Measurements from ENCODE around the gene C1GALT1.

The C1GALT1 gene

GRCh38 chr7:7290429-7291122 is 108.2 kb downstream of the C1GALT1 start:
- no peak for DNase-seq

- DNase-seq, result no peak
These were observed 109.7 kb downstream of the C1GALT1 start for GRCh38 chr7:7292085-7292484.

- DNase-seq, result no peak
These were observed 110.3 kb downstream of the C1GALT1 start for GRCh38 chr7:7292608-7293007.

- DNase-seq, result no peak
These were observed 110.7 kb downstream of the C1GALT1 start for GRCh38 chr7:7293092-7293491.

- no peak for DNase-seq
These were observed 112.6 kb downstream of the C1GALT1 start for GRCh38 chr7:7294911-7295310.

Measured in CD4-positive, alpha-beta T cell treated with Interleukin-6 for 4 hours (primary cell).